Islet precursor cell (in vitro differentiated cells): ENCODE results near the gene SSBP2.
"Not testable (repeated sequence)": the region's sequence is repeated elsewhere in the genome, so short reads cannot be mapped to it uniquely, and the experiment has no call there.

ENCODE experiments used
- DNase-seq: peaks from one replicate; pipeline ENCODE4 v3.0.0-alpha.2; 2018

Gene SSBP2

DNA sequence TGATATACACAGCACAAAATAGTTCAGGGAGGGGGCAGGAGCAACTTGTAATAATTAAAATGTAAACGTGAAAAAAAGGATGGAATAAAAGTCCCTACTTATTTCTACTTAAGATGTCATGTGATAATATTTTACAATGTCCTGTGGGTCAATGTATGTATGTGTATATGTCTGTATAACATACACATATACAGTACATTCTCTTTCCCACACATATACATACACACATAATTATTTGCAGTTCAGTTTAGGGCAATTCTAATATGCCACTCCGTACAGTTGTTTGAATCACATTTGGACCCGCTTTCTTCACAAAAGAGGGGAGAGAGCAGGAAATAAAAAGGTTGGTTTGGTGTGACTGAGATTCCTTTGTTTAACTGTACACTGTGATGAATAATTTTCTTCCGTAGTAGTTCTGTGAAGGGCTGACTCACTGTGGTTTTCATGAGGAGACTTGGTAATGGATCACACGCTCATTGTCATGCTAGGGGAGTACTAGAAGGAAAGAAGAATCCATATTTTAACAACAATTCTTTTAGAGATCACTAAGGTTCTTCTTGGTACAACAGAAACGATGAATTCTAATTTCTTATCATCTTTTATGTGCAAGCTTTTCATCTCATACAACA, 330.7 kb downstream of the SSBP2 start:
- no peak for DNase-seq

DNA sequence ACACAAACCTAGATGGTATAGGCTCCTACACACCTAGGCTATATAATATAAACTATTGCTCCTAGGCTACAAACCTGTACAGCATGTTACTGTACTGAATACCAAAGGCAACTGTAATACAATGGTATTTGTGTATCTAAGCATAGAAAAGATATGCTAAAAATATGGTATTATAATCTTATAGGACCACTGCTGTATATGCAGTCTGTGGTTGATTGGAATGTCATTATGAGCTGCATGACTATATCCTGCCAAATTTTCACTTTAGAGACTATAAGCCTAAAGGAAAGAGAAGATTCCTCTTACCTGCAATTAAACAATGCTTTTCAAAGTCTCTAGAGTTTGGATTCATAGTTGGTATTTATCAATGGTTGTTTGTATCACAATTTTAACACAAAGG, 332.3 kb downstream of the SSBP2 start:
- no peak for DNase-seq

DNA sequence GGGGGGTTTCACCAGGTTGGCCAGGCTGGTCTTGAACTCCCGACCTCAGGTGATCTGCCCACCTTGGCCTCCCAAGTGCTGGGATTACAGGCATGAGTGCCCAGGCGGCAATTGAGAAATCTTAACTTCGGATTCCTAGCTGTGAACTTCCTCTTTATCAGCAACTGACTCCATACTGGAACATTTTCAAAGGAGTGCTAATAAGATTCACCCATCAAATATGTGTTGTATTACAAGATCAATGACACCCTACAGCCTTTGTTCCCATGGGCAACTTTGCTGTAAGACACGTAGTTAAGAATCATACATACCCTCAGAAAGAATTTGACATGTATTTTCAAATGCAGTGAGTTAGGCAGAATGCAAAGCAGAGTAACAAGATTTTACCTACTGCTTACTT, 333.8 kb downstream of the SSBP2 start:
- no peak for DNase-seq

DNA sequence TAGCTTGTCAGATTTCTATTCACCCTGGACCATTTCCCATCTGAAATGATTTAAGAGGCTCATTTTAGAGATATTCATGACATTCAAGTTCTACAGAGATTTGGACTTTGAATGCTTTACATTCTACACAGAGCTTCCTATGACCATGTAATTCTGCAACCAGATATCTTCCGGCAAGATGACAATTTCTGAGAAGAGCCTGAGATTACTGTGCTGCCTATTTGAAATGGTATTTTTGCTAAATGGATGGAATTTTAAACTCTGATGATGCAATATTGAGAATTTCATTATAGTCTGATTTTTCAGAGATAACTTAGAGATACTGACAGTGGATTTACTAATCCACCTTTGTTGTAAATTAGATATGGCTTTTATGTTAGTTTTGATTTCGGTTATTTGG, 341.0 kb downstream of the SSBP2 start:
- no peak for DNase-seq

DNA sequence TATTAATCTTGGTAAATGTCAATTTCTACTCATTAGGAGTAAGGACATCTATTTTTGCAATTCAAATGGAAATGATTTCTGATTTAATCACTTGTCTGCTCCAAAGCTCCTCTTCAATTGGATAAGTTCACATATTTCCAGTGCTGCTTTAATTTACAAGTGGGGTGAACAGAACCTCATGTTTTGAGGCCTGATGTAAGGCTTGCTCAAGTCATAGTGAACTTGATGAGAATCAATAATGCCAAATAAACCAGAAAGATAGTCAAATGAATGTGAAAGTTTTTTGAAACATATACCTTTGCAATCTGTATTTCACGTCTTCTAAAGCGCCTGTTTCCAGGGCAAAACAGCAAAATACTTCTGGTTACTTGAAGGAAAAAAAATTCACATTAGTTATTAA, 341.5 kb downstream of the SSBP2 start:
- DNase-seq = no peak

DNA sequence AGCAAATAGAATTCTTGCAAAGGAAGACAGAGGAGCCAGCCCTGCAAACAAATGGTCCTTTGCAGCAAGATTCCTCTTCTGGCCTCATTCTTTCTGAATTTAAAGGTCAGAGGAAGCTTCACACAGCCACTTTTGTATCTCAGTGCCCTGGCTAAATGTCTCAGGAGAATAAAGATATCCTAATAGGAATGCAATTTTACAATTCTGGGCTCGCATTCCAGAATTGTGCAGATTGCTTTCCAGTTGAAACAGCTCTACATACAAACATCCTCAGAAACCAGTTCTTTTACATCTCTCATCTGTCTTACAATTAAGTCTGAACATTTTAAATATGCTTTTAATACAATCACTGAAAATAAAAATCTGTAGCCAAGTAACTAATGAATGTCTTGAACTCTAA, 342.4 kb downstream of the SSBP2 start:
- no peak for DNase-seq

DNA sequence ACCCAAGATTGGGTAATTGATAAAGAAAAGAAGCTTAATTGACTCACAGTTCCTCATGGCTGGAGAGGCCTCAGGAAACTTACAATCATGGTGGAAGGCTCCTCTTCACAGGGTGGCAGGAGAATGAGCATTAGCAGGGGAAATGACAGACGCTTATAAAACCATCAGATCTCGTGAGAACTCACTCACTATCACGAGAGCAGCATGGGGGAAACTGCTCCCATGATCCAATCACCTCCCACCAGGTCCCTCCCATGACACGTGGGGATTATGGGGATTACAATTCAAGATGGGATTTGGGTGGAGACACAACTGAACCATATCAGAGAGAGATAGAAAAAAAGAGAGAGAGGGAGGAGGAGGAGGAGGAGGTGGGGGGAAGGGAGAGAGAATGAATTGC, 343.1 kb downstream of the SSBP2 start:
- DNase-seq = not testable (repeated sequence)

DNA sequence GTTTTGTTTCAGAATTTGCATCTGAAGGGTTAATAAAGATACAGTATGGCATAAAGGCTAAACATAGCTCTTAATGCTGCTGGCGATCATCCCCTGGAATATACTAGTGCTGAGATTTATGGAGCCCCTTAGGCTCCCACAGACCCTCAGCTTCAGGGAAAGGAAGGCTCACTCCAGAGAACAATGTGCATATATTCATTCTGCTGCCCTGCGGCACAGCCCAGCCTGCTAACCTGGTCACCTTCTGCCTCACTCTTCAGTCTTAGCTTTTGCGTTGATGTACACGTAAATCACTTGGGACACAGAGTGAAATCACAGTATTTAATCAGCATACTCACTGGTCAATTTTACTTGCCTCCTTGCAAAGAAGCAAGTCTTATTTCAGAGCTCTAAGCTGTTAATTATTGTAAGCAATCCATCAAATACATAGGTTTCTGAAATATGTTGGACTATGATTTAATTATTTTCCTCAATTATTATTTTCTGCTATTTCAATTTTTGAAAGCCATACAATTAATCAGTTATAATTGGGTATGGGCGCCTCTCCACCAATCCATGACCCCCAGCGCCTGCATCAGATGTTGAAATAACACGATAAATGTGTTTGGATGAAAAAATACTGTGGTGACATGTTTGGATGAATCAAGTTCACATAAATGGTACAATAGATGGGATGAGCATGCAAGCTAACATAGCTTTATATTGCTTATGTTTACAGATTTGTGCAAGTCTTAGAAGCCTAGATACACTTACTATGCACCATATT, 345.6 kb downstream of the SSBP2 start:
- DNase-seq = no peak

DNA sequence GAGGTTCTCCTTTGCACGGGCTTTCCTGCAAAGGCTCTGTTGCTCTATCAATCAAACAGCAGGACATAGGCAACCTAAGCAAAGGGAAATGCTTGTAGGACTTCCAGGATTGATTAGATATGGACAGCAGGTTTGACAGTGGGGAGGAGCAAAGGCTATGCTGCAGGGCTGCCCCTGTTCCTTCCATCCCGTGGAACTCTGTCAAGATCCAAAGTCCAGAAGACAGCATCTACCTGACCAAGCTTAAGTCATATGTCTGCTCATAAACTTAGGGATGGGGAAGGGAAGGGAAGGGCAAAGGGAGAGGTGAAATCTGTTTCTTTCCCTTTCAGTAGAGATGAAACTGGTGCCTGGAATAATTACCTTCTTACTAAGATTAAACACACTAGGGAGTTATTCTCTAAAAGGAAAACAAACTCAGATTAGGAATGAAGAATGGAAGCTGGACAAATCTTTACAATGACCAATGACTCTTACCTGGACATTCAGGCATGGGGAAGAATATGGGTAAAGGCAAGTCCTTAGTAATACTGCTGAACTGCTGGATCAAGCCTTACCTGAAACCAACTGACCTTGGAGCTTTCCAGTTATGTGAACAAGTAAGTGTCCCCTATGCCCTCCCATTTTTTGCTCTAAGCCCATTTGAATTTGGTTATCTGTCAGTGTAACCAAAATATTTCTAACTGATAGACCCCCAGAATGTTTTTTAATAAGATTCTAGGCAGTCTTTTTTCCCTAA, 348.5 kb downstream of the SSBP2 start:
- DNase-seq = no peak

DNA sequence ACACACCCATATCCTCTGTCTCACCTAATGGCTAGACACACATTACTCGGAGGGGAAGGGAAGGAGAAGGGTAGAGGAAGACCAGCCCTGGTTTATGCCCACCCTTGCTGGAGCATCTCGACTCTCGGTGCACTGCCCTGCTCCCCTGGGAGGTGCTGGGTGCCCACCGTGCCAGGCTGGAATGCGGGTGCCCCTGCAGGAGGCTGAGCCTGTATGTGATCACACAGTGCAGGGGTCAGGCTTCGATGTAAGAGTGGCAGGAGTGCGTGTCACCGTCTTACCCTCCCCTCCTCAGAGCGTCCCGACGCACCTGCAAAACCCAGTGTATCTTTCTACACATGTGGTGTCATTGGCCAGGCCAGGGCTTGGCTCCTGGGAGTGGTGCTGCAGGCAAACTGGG, 349.6 kb downstream of the SSBP2 start:
- DNase-seq = no peak

DNA sequence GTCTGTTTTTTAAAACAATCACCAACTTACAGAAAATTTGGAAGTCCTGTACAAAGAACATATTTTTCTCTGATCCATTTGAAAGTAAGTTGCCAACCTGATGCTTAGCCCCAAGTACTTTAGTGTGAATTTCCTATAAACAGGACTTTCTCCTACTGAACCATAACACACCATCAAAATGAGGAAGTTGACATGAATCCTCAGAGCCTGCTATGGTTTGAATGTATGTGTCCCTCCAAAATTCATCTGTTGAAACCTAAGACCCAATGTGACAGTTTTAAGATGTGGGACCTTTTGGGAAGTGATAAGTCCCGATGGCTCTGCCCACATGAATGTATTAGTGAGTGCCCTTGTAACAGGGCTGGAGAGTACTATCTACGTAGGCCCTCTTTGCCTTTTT, 350.5 kb downstream of the SSBP2 start:
- no peak for DNase-seq

DNA sequence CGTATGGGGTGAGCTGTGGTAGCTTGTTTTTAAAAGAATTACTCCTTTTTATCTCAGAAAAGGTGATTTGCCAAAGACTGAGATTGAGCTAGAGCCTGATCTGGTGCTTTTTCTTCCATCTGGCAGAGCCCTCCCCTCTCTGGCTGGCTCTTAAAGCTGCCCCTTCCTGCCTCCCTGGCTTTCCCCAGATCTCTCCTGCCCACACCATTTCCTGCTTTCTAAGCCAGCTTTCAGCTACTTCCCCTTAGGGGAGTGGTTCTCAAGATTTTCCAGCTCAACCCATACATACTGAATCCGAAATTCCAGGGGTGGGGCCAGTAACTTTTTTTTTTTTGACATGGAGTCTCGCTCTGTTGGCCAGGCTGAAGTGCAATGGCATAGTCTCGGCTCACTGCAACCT, 352.2 kb downstream of the SSBP2 start:
- no peak for DNase-seq

DNA sequence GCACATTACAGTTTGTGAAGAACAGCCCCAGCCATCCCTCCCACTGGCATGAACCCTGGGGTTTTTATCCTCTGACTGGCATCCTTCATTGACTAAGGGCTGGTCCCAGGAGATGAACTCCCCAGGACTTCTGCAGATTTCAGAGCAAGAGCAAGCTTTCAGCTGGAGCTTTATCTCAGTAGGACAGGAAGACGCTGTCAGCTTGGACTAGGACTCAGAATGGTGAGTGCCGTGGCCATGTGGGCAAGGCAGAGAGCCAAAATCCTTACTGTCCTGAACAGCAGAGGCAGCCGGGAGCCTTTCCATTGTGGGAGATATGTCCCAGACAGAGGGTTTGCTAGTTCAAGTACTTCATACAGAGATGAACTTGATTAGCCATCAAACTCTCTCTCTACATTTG, 353.7 kb downstream of the SSBP2 start:
- DNase-seq = no peak

DNA sequence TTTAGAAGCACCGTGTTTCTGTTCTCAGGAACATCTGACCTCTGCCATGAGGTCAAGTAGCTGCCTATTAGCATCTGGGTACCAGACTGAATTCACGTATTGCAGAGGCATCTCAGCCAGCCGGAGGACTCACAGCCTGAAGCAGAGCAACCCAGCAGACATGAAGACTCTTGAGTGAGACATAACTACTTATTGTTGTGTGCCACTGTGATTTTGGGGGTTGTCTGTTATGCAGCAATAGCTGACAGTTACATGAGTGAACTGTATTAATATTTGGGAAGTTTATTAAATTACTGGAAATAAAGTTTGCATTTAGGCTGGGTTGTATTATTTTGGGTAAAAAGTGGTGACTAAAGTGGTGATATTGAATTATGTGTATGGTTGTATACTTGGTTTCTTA, 355.6 kb downstream of the SSBP2 start:
- DNase-seq = no peak

DNA sequence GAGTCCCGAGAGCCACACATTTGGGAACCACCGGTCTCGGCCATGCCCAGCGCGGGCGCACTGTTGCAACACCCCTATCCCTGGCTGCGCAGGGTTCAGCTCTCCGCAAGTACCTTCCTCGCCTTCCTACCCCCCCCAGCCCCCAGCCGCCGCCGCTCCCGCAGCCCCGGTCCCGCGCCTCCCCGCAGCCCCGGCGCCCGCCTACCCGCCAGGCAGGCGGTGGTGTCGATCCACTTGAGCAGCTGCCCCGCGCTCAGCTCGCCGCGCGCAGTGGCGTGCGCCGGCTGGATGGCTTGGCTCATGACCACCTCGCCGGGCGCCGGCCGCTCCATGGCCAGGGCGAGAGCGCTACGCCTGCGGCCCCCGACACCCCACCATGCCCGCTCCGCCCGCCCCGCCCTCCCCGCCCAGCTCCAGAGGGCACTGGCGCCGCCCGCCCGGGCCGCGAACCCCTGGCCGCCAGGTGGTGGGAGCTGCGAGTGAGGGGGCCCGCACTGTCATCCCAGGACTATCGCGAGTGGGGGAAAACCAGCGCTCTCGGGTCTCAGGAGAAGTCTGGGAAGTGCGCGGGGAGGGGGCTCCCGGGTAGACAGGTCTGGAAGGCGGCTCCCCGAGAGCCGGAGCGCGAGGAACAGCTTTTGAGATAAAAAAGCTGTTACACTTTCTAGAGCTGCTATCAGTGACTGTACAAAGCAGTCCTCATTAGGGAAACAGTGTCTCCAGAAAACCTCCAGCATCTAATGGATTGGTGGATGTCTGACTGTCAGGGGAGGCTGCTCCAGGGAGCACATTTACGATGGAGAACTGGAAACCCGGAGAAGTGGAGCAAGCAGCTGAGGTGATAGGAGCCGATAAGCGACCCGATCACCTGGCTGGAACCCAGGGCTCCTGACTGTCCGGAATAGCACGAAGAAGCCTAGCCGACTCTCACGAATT, 356.8 kb downstream of the SSBP2 start, which contains the start of gene ACOT12:
ACOT12 (minus strand) TSS at position 352 of the 936 bp plus-strand sequence; CDS start at position 332, 20 bp downstream.
- DNase-seq = peak; percentile 66

DNA sequence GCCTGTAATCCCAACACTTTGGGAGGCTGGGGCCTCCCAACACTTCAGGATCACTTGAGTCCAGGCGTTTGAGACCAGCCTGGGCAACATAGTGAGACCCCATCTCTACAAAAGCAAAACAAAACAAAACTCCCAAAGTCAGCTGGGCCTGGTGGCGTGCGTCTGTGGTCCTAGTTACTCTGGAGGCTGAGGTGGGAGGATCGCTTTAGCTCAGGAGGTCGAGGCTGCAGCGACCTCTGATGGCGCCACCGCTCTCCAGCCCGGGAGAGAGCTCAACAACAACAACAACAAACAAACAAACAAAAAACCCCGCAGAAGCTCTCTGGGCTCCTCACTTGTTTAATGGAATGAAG, 357.5 kb downstream of the SSBP2 start:
- no peak for DNase-seq

DNA sequence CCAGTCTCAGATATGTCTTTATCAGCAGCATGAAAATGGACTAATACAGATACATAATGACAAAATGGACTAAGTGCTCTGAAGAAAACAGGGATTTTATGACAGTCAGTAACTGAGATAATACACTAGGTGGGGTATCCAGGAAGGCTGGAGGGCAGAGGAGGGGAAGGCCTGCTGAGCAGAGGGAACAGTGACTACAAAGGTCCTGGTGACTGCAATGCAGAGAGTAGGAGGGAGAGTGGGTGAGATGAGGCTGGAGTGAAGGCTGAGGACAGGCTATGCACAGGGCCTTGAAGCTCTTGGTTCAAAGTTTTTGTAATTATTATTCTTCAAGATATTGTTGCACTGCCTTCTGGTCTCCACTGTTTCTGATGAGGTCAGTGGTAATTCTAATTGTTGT, 361.9 kb downstream of the SSBP2 start:
- DNase-seq = no peak

DNA sequence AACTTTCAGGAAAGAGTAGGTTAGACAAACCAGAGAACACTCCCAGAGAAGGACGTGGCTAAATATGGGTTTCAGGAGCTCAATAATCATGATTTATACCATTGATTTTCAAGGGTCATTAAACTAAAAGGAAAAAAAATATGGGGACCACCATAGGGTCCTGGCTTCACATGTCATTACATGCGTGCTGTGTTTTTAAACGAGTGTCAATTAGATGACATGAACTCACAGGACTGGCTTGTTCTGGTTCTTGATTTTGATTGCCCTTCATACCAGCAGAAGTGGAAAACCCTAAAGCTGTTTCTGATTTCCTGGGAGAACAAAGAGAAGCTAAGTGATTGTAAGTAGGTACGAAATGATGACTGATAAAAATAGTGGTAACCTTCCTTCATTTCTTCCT, 362.7 kb downstream of the SSBP2 start:
- no peak for DNase-seq

DNA sequence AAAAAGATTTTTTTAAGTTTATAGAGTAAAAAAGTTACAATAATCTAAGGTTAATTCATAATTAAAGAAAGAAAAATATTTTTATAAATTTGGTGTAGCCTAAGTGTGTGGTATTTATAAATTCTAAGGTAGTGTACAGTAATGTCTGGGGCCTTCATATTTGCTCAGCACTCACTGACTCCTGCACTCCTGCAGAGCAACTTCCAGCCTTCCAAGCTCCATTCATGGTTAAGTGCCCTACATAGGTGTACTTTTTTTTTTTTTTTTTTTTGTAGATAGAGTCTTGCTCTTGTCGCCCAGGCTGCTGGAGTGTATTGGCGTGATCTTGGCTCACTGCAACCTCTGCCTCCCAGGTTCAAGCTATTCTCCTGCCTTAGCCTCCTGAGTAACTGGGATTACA, 367.0 kb downstream of the SSBP2 start:
- no peak for DNase-seq

DNA sequence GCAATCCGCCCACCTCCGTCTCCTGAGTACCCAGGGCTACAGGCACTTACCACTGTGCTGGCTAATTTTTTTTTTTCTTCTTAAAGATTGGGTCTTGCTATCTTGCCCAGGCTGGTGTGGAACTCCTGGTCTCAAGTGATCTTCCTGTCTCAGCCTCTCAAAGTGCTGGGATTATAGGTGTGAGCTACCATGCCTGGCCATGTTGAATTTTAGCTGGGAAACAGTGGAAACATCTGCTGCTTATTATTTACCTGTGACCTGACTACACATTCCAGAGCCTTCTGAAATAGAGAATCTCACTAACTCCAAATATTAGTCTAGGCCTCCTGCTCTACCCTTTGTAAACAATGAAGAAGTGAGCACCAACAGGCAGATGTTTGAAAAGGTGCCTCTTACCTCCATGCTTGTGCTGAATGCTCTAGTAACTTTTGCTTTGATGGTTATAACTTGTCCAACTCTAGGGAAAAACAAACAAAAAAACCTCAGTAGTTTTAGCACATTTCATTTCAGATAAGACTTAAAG, 379.5 kb downstream of the SSBP2 start:
- no peak for DNase-seq

DNA sequence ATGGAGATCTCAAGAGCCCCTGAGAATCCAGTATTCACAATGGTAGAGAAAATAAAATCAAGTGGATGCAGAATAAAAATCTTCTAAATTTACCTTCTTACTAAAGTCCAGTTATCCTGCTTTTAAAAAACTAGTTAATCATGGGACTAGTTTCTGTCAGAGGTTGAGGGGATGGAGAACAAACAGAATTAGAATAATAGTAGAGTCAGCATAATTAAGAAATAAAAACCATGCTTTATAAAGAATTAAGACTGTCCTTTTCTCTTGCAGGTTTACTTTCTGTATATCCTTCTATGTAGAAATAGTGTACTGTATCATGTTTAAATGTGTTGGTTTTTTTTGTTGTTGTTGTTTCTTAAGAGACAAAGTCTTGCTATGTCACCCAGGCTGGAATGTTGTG, 380.0 kb downstream of the SSBP2 start:
- no peak for DNase-seq

DNA sequence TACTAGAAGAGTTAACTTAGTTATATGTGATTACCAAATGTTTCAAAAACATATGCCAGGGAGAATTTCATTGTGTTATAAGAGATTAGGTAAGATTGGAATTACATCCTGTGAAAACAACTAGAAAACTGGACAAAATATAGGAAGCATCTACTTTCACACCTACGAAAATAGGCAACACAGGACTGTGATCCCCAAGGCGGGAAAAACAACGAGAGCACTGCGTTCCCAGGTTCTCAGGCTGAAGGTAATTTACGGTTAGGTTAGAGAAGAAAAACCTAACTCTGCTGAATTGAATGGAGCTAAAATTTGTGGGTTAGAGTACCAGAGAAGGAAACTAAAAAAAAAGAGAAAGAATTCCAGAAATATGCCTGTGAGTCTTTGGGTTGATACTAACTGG, 385.4 kb downstream of the SSBP2 start:
- no peak for DNase-seq
